B cell (primary cell): Measurements from ENCODE around the gene ARHGAP15. TPM values are rescaled to one million over a fixed set of nuclear protein-coding genes. Genes with fewer than 3 reads are reported as not detected.

Experiments
- ATAC-seq: fragments of 200-7000 bp; cut with Tn5 transposase; one replicate; pipeline ENCODE4 v1.10.0; 2021; ENCODE audit warnings: low read depth, mild to moderate bottlenecking, moderate number of reproducible peaks, moderate library complexity
- CTCF ChIA-PET: fragments of 350-600 bp; sonication (Branson Sonifier 250); formaldehyde crosslinking; loops from one replicate; lab custom pipeline; 2021; ENCODE audit warnings: antibody characterized with exemption, inconsistent platforms; lab: Charles Lee
- POLR2A ChIA-PET: fragments of 350-600 bp; sonication (Branson Sonifier 250); formaldehyde crosslinking; loops from one replicate; lab custom pipeline; 2021; ENCODE audit warnings: antibody characterized with exemption; lab: Charles Lee
- DNase-seq: peaks from one replicate; pipeline ENCODE4 v3.0.0; 2013
- H2AFZ ChIP-seq: 2 replicates; pipeline ENCODE4 v1.6.1; 2012; ENCODE audit warnings: mild to moderate bottlenecking, low read depth, low read length; ENCODE audit not compliant: insufficient read depth, poor library complexity, severe bottlenecking
- H3K27ac ChIP-seq, 2 donors: 1 replicate in 1 of 2; 2 replicates in 1 of 2; pipeline ENCODE4 v1.5.1; 2012 to 2013; ENCODE audit warnings: low read length in 2 of 2, mild to moderate bottlenecking in 2 of 2, moderate library complexity in 1 of 2
- H3K27me3 ChIP-seq, 4 experiments: fragments of 200-600 bp in 1 of 4; sonication (generic) in 1 of 4; replicated peaks in 1 of 4; 1 replicate in 2 of 4; 2 replicates in 2 of 4; pipeline versions ENCODE4 v1.6.1 to v1.7.0; 2013 to 2016; ENCODE audit warnings: low read length in 3 of 4, mild to moderate bottlenecking in 2 of 4, mixed read lengths in 1 of 4, moderate library complexity in 1 of 4; ENCODE audit not compliant: insufficient read depth in 4 of 4, control insufficient read depth in 3 of 4; ENCODE audit errors: control extremely low read depth in 1 of 4
- H3K36me3 ChIP-seq, 2 experiments: replicated peaks in 1 of 2; 1 replicate in 1 of 2; 2 replicates in 1 of 2; pipeline versions ENCODE4 v1.6.1 to v1.7.1; 2013; ENCODE audit warnings: low read length in 1 of 2; ENCODE audit not compliant: insufficient read depth in 2 of 2, control insufficient read depth in 1 of 2; ENCODE audit errors: control extremely low read depth in 1 of 2, extremely low read depth in 1 of 2
- H3K4me1 ChIP-seq, 2 donors: fragments of 200-600 bp in 1 of 2; sonication (generic) in 1 of 2; 1 replicate in 1 of 2; 2 replicates in 1 of 2; pipeline versions ENCODE4 v1.5.1 to v1.6.1; 2013 to 2017; ENCODE audit warnings: low read length in 2 of 2; ENCODE audit not compliant: control insufficient read depth in 2 of 2, insufficient read depth in 2 of 2
- H3K4me2 ChIP-seq: replicated peaks from 2 replicates; pipeline ENCODE3; 2012; ENCODE audit warnings: mild to moderate bottlenecking, low read depth, low read length; ENCODE audit not compliant: poor library complexity, severe bottlenecking
- H3K4me3 ChIP-seq, 5 experiments: fragments of 200-600 bp in 1 of 5; sonication (generic) in 1 of 5; 1 replicate in 3 of 5; 2 replicates in 2 of 5; pipeline versions ENCODE4 v1.5.1 to v1.7.0; 2011 to 2016; ENCODE audit warnings: low read length in 4 of 5, mild to moderate bottlenecking in 4 of 5, low read depth in 2 of 5, control low read depth in 1 of 5, moderate library complexity in 1 of 5; ENCODE audit not compliant: insufficient read depth in 1 of 5; ENCODE audit errors: control extremely low read depth in 1 of 5, extremely low read depth in 1 of 5
- H3K79me2 ChIP-seq: fragments of 200-600 bp; sonication (generic); one replicate; pipeline ENCODE4 v1.6.0; 2016; ENCODE audit warnings: low read length; ENCODE audit not compliant: control insufficient read depth, insufficient read depth
- H3K9ac ChIP-seq: fragments of 200-600 bp; sonication (generic); 2 replicates; pipeline ENCODE4 v1.6.1; 2017; ENCODE audit warnings: mild to moderate bottlenecking, low read length, moderate library complexity
- H3K9me3 ChIP-seq, 3 donors: one replicate each; pipeline versions ENCODE4 v1.6.1 to v1.7.1; 2013; ENCODE audit warnings: low read length in 2 of 3; ENCODE audit not compliant: control insufficient read depth in 2 of 3, insufficient read depth in 1 of 3; ENCODE audit errors: control extremely low read depth in 1 of 3
- H4K20me1 ChIP-seq: 2 replicates; pipeline ENCODE4 v1.6.0; 2012; ENCODE audit warnings: mild to moderate bottlenecking, low read length; ENCODE audit not compliant: insufficient read depth, control insufficient read depth, poor library complexity, severe bottlenecking
- H3K27ac Mint-ChIP-seq: one replicate; pipeline ENCODE4 v1.8.0; 2021; ENCODE audit warnings: mixed read lengths
- H3K27me3 Mint-ChIP-seq: one replicate; pipeline ENCODE4 v1.8.0; 2021; ENCODE audit warnings: mixed read lengths
- H3K4me1 Mint-ChIP-seq: one replicate; pipeline ENCODE4 v1.8.0; 2021; ENCODE audit warnings: mixed read lengths
- H3K4me3 Mint-ChIP-seq: one replicate; pipeline ENCODE4 v1.8.0; 2021; ENCODE audit warnings: mixed read lengths
- H3K9me3 Mint-ChIP-seq: one replicate; pipeline ENCODE4 v1.8.0; 2022; ENCODE audit warnings: mixed read lengths; ENCODE audit not compliant: insufficient read depth
- CTCF ChIP-seq: fragments of 200-600 bp; IDR thresholded peaks from one replicate; pipeline ENCODE4 v1.8.0; 2022; ENCODE audit warnings: antibody characterized with exemption, mild to moderate bottlenecking
- EZH2 ChIP-seq: IDR thresholded peaks from 2 replicates; pipeline ENCODE4 v1.6.1; 2012; ENCODE audit warnings: borderline replicate concordance, low read depth, mild to moderate bottlenecking, moderate library complexity, low read length; ENCODE audit not compliant: insufficient read depth, poor library complexity, severe bottlenecking
- WGBS: methylation state at CpG from one replicate; pipeline ENCODE4 v1.1.5; 2013; ENCODE audit warnings: missing lambda C conversion rate; ENCODE audit not compliant: insufficient coverage; 5-methylcytosine and 5-hydroxymethylcytosine counted together
- intact Hi-C: fragments of 100-400 bp; cut with micrococcal nuclease; formaldehyde crosslinking; loops from one replicate; pipeline ENCODE4 v1.10.0; 2022
- polyA plus RNA-seq: library from polyadenylated mRNA; depleted of rRNA; stranded (reverse); fragments of >200 nt; gene quantifications from 2 replicates; pipeline ENCODE4 v1.2.3, GENCODE V29; 2012
- total RNA-seq, 2 donors: library from RNA; stranded (reverse); fragments of 120-200 nt in 1 of 2; gene quantifications; 1 replicate in 1 of 2; 2 replicates in 1 of 2; pipeline versions ENCODE4 v1.2.3 to v1.2.4, GENCODE V29; 2013 to 2022

Gene ARHGAP15
- total and polyA plus RNA-seq, 2 donors (not counting 1 experiment from before 2014, with no cell fraction given) = 58.6 to 187 TPM

GRCh38 chr2:143148011-143148410 lies 18.8 kb downstream of the ARHGAP15 start:
- peak overlapping the region; percentile 36 for H3K4me2 ChIP-seq
- peaks cover 0 to 5% of the 10 kb centered on the region in 2 experiments for H3K36me3 ChIP-seq
- Mint-ChIP-seq H3K9me3 (no peaks in the 10 kb centered on the region), H3K4me1 (peaks cover 87% of the 10 kb centered on the region), H3K4me3 (peak overlapping the region; percentile 27), H3K27me3 (no peaks in the 10 kb centered on the region), H3K27ac (peak overlapping the region; percentile 69)
- no peaks in the 10 kb centered on the region for H3K27me3 ChIP-seq
- H3K9me3 ChIP-seq = no peaks in the 10 kb centered on the region
- ChIA-PET CTCF (interaction anchor here (0.7 to 3.6 kb wide), 5 partner anchors 10 to 111 kb away, joined by 3 to 23 read pairs (median 3); no protein-coding TSS in a partner anchor), POLR2A (no interaction called here)
- H3K4me3 ChIP-seq = no peak overlapping the region
- no peak for TF ChIP-seq CTCF
- TF ChIP-seq EZH2 = no peak
- no peak overlapping the region for H2AFZ ChIP-seq
- DNase-seq (no peak), ATAC-seq (no peak)
- peak overlapping the region in 1 of 2 donors; percentile 78 for H3K27ac ChIP-seq
- H4K20me1 ChIP-seq = peaks cover 5% of the 10 kb centered on the region
- peaks cover 73 to 86% of the 10 kb centered on the region in 2 donors for H3K4me1 ChIP-seq
- no peak overlapping the region for H3K9ac ChIP-seq
- intact Hi-C loops = no loop called here
- H3K79me2 ChIP-seq = peaks cover 100% of the 10 kb centered on the region

GRCh38 chr2:143148757-143149156 lies 19.5 kb downstream of the ARHGAP15 start:
- H3K27ac Mint-ChIP-seq = peak overlapping the region; percentile 88
- no peak for ATAC-seq
- peak overlapping the region; percentile 36 for H3K4me2 ChIP-seq

More at GRCh38 chr2:143148757-143149156, 19.5 kb downstream of the ARHGAP15 start:
- Histone ChIP-seq H3K9me3 (no peaks in the 10 kb centered on the region), H3K27ac (peak overlapping the region in 1 of 2 donors; percentile 78), H2AFZ (no peak overlapping the region), H3K36me3 (peaks cover 0 to 5% of the 10 kb centered on the region in 2 experiments), H4K20me1 (peaks cover 5% of the 10 kb centered on the region), H3K4me3 (peak overlapping the region in 1 of 5 experiments; percentile 22), H3K4me1 (peaks cover 72 to 85% of the 10 kb centered on the region in 2 donors), H3K27me3 (no peaks in the 10 kb centered on the region), H3K79me2 (peaks cover 94% of the 10 kb centered on the region), H3K9ac (peak overlapping the region; percentile 1)
- Mint-ChIP-seq H3K4me1 (peaks cover 85% of the 10 kb centered on the region), H3K9me3 (peaks cover under 1% of the 10 kb centered on the region), H3K4me3 (peak overlapping the region; percentile 61), H3K27me3 (no peaks in the 10 kb centered on the region)
- CTCF ChIA-PET = interaction anchor here (0.7 to 3.6 kb wide), 5 partner anchors 11 to 110 kb away, joined by 3 to 23 read pairs (median 3); no protein-coding TSS in a partner anchor
- DNase-seq = no peak
- TF ChIP-seq EZH2 = no peak
- no peak for TF ChIP-seq CTCF
- WGBS = 40% methylated on average over 1 of the region's 5 CpGs
- POLR2A ChIA-PET = no interaction called here
- intact Hi-C loops = no loop called here
